WERI-Rb-1 (cell line): ENCODE results near the gene DCP1A.
"Not testable (repeated sequence)": the region's sequence is repeated elsewhere in the genome, so short reads cannot be mapped to it uniquely, and the experiment has no call there.

Experiments used
- DNase-seq: peaks from one replicate; pipeline ENCODE4 v3.0.0-alpha.2; 2020
- H3K27ac ChIP-seq: fragments of 250-450 bp; sonication (Bioruptor Pico); 2 replicates; pipeline ENCODE4 v1.5.1; 2020; ENCODE audit warnings: mild to moderate bottlenecking, moderate library complexity
- H3K27me3 ChIP-seq: fragments of 250-450 bp; sonication (Bioruptor Pico); 2 replicates; pipeline ENCODE4 v1.5.1; 2021; ENCODE audit warnings: mild to moderate bottlenecking, low read depth, moderate library complexity; ENCODE audit not compliant: insufficient read depth, severe bottlenecking
- H3K36me3 ChIP-seq: fragments of 250-450 bp; sonication (Bioruptor Pico); 2 replicates; pipeline ENCODE4 v1.5.1; 2020; ENCODE audit warnings: mild to moderate bottlenecking, moderate library complexity
- H3K4me3 ChIP-seq: 2 replicates; pipeline ENCODE4 v1.5.1; 2011; ENCODE audit warnings: low read depth, mild to moderate bottlenecking, control low read depth, low read length
- H3K9me3 ChIP-seq: fragments of 250-450 bp; sonication (Bioruptor Pico); 2 replicates; pipeline ENCODE4 v1.5.1; 2021; ENCODE audit warnings: mild to moderate bottlenecking, moderate library complexity; ENCODE audit not compliant: severe bottlenecking
- CTCF ChIP-seq: IDR thresholded peaks from 2 replicates; pipeline ENCODE4 v1.5.1; 2011; ENCODE audit warnings: low read depth, mild to moderate bottlenecking, control low read depth, inconsistent platforms, low read length

Gene DCP1A

GRCh38 chr3:53303549-53303948 is 43.8 kb downstream of the DCP1A start:
- no peak for DNase-seq
- Histone ChIP-seq H3K9me3 (no peaks in the 10 kb centered on the region), H3K27me3 (no peaks in the 10 kb centered on the region), H3K36me3 (peaks cover 29% of the 10 kb centered on the region), H3K27ac (no peak overlapping the region), H3K4me3 (no peak overlapping the region)
- TF ChIP-seq CTCF = no peak

- Histone ChIP-seq H3K4me3 (no peak overlapping the region), H3K27ac (no peak overlapping the region), H3K9me3 (no peaks in the 10 kb centered on the region), H3K27me3 (no peaks in the 10 kb centered on the region), H3K36me3 (peaks cover 34% of the 10 kb centered on the region)
- no peak for DNase-seq
- TF ChIP-seq CTCF = no peak
These were observed 46.5 kb downstream of the DCP1A start for GRCh38 chr3:53300826-53301225.

- H3K36me3 ChIP-seq = peaks cover 34% of the 10 kb centered on the region
- peak; percentile 55 for TF ChIP-seq CTCF
- not testable (repeated sequence) for H3K9me3 ChIP-seq, H3K27me3 ChIP-seq, H3K4me3 ChIP-seq, H3K27ac ChIP-seq, DNase-seq
These were observed 47.7 kb downstream of the DCP1A start for GRCh38 chr3:53299611-53300023.

GRCh38 chr3:53295410-53295809 is 51.9 kb downstream of the DCP1A start:
- H3K9me3 ChIP-seq = no peaks in the 10 kb centered on the region
- TF ChIP-seq CTCF = no peak
- DNase-seq = no peak
- H3K4me3 ChIP-seq = no peak overlapping the region
- H3K27ac ChIP-seq = no peak overlapping the region
- H3K36me3 ChIP-seq = peaks cover 8% of the 10 kb centered on the region; the same call in 1 of the 2 replicates
- no peaks in the 10 kb centered on the region for H3K27me3 ChIP-seq

GRCh38 chr3:53293867-53294266 is 53.5 kb downstream of the DCP1A start:
- no peak for DNase-seq
- no peak overlapping the region for H3K4me3 ChIP-seq
- H3K36me3 ChIP-seq = peaks cover 8% of the 10 kb centered on the region; the same call in 1 of the 2 replicates
- TF ChIP-seq CTCF = no peak
- no peaks in the 10 kb centered on the region for H3K27me3 ChIP-seq
- H3K9me3 ChIP-seq = no peaks in the 10 kb centered on the region
- H3K27ac ChIP-seq = no peak overlapping the region

GRCh38 chr3:53288214-53288613 is 59.1 kb downstream of the DCP1A start:
- Histone ChIP-seq H3K4me3 (no peak overlapping the region), H3K27me3 (no peaks in the 10 kb centered on the region), H3K9me3 (no peaks in the 10 kb centered on the region), H3K36me3 (peaks cover 28% of the 10 kb centered on the region), H3K27ac (no peak overlapping the region)
- no peak for TF ChIP-seq CTCF
- DNase-seq = no peak
